ENCODE data around the gene DDX59.
A peak's percentile ranks its signal among the peaks of the same experiment; 100 is the strongest.
"Not testable (repeated sequence)": the region's sequence is repeated elsewhere in the genome, so short reads cannot be mapped to it uniquely, and the experiment has no call there.

Gene DDX59

GRCh38 chr1:200670242-200671118 lies 773 bp upstream of the DDX59 start:
- DNase-seq, result peak; percentile 82

- peak; percentile 21 for DNase-seq
Measured at GRCh38 chr1:200668514-200669313, 993 bp downstream of the DDX59 start.

- no peak for DNase-seq
Measured at GRCh38 chr1:200666309-200666708, 3.4 kb downstream of the DDX59 start.

GRCh38 chr1:200665861-200666260 lies 3.8 kb downstream of the DDX59 start:
- DNase-seq, result no peak

GRCh38 chr1:200660719-200661118 lies 9.0 kb downstream of the DDX59 start:
- DNase-seq, result no peak

- DNase-seq, result no peak
Measured at GRCh38 chr1:200659269-200659668, 10.4 kb downstream of the DDX59 start.

GRCh38 chr1:200658037-200658818 lies 11.5 kb downstream of the DDX59 start:
- DNase-seq, result no peak

GRCh38 chr1:200654660-200655059 lies 15.0 kb downstream of the DDX59 start:
- DNase-seq, result no peak

GRCh38 chr1:200653022-200653462 lies 16.7 kb downstream of the DDX59 start:
- DNase-seq, result no peak

GRCh38 chr1:200652378-200652777 lies 17.3 kb downstream of the DDX59 start:
- no peak for DNase-seq

- no peak for DNase-seq
Measured at GRCh38 chr1:200646515-200646914, 23.2 kb downstream of the DDX59 start.

GRCh38 chr1:200644021-200644420 lies 25.7 kb downstream of the DDX59 start:
- no peak for DNase-seq

- DNase-seq, result no peak
Measured at GRCh38 chr1:200642481-200642880, 27.2 kb downstream of the DDX59 start.

GRCh38 chr1:200640963-200641401 lies 28.7 kb downstream of the DDX59 start:
- DNase-seq, result no peak

GRCh38 chr1:200640373-200640962 lies 29.2 kb downstream of the DDX59 start:
- DNase-seq, result no peak

- DNase-seq, result peak; percentile 34
Measured at GRCh38 chr1:200638073-200638472, 31.6 kb downstream of the DDX59 start.

- no peak for DNase-seq
Measured at GRCh38 chr1:200636681-200637080, 33.0 kb downstream of the DDX59 start.

GRCh38 chr1:200634261-200635122 lies 35.2 kb downstream of the DDX59 start:
- peak; percentile 13 for DNase-seq

- no peak for DNase-seq
Measured at GRCh38 chr1:200631375-200631774, 38.3 kb downstream of the DDX59 start.

- not testable (repeated sequence) for DNase-seq
Measured at GRCh38 chr1:200630515-200630899, 39.2 kb downstream of the DDX59 start.

- DNase-seq, result no peak
Measured at GRCh38 chr1:200629876-200630514, 39.7 kb downstream of the DDX59 start.
